K562 (cell line): ENCODE data around the gene CGA. TPM values are rescaled to one million over a fixed set of nuclear protein-coding genes. Genes with fewer than 3 reads are reported as not detected.

Source experiments
- ADNP ChIP-seq: fragments of 200-800 bp; sonication (Bioruptor generic); IDR thresholded peaks from 2 replicates; pipeline ENCODE4 v1.6.1; 2016; ENCODE audit warnings: missing genetic modification characterization, missing compliant biosample characterization
- ILF3 ChIP-seq: fragments of 450-650 bp; IDR thresholded peaks from 2 replicates; pipeline ENCODE4 v1.6.1; 2018; ENCODE audit warnings: antibody characterized with exemption, mild to moderate bottlenecking, moderate library complexity, borderline replicate concordance
- RAD21 ChIP-seq, 2 experiments: fragments of 250-450 bp in 1 of 2; fragments of 450-650 bp in 1 of 2; sonication (Bioruptor Pico) in 1 of 2; formaldehyde crosslinking in 1 of 2; IDR thresholded peaks in 1 of 2; conservative IDR thresholded peaks in 1 of 2; 2 replicates each; pipeline versions ENCODE4 v1.4.0 to v1.8.0; 2020 to 2022; ENCODE audit warnings: mild to moderate bottlenecking in 2 of 2, moderate library complexity in 1 of 2
- SMC3 ChIP-seq: conservative IDR thresholded peaks from 2 replicates; pipeline ENCODE4 v1.6.1; 2011; ENCODE audit warnings: low read depth, low read length, improper control_type of control experiment; ENCODE audit not compliant: insufficient read depth
- ZNF354B ChIP-seq: fragments of 250-450 bp; sonication (Bioruptor Pico); IDR thresholded peaks from 2 replicates; pipeline ENCODE4 v1.4.0; 2020
- polyA plus RNA-seq, 8 experiments: library from polyadenylated mRNA; depleted of rRNA in 4 of 8; stranded (reverse) in 5 of 8; unstranded in 3 of 8; fragments of >200 nt; fragmentation: Nextera tagmentation in 2 of 8; fragmentation: Illumina TruSeq in 1 of 8; extraction: Ambion mirVana in 2 of 8; extraction: Trizol in 1 of 8; gene quantifications; 2 replicates each; pipeline versions ENCODE4 v1.2.1 to v1.2.3, GENCODE V29; 2011 to 2014; ENCODE audit warnings: inconsistent platforms in 1 of 8, missing spikeins in 1 of 8
- total RNA-seq, 7 experiments: library from RNA; depleted of rRNA in 6 of 7; stranded (reverse); fragments of >200 nt in 6 of 7; fragmentation: Illumina TruSeq in 2 of 7; extraction: Trizol in 2 of 7; gene quantifications; 2 replicates each; pipeline versions ENCODE4 v1.2.1 to v1.2.3, GENCODE V29; 2011 to 2021; ENCODE audit warnings: low replicate concordance in 1 of 7
- TF ChIP-seq, protein P1 (sequence below), 3 experiments: IDR thresholded peaks in 2 of 3; conservative IDR thresholded peaks in 1 of 3; 2 replicates each; pipeline ENCODE4 v1.5.1; 2011 to 2012; ENCODE audit warnings: low read length in 3 of 3, mild to moderate bottlenecking in 3 of 3, control low read depth in 2 of 3, improper control_type of control experiment in 1 of 3, inconsistent platforms in 1 of 3, low read depth in 1 of 3, mixed read lengths in 1 of 3, moderate library complexity in 1 of 3; ENCODE audit not compliant: insufficient read depth in 2 of 3
- TF ChIP-seq, protein P2 (sequence below), 2 experiments: fragments of 450-650 bp; conservative IDR thresholded peaks; 2 replicates each; pipeline ENCODE4 v1.6.1; 2017; ENCODE audit warnings: mild to moderate bottlenecking in 2 of 2, moderate library complexity in 2 of 2
- TF ChIP-seq, protein P3 (sequence below): fragments of 450-650 bp; formaldehyde crosslinking; IDR thresholded peaks from 2 replicates; pipeline ENCODE4 v1.4.0; 2020; ENCODE audit warnings: mild to moderate bottlenecking, moderate library complexity
- TF ChIP-seq, protein P4 (sequence below): fragments of 250-450 bp; sonication (Bioruptor Pico); IDR thresholded peaks from 2 replicates; pipeline ENCODE4 v1.8.0; 2022; ENCODE audit warnings: inconsistent platforms

CGA gene
- total and polyA plus RNA-seq, 9 of the 15 experiments (the other 6 are each of a cell fraction or from before 2014, with no cell fraction given) = 0.13 to 0.24 TPM; not detected in 7

DNA sequence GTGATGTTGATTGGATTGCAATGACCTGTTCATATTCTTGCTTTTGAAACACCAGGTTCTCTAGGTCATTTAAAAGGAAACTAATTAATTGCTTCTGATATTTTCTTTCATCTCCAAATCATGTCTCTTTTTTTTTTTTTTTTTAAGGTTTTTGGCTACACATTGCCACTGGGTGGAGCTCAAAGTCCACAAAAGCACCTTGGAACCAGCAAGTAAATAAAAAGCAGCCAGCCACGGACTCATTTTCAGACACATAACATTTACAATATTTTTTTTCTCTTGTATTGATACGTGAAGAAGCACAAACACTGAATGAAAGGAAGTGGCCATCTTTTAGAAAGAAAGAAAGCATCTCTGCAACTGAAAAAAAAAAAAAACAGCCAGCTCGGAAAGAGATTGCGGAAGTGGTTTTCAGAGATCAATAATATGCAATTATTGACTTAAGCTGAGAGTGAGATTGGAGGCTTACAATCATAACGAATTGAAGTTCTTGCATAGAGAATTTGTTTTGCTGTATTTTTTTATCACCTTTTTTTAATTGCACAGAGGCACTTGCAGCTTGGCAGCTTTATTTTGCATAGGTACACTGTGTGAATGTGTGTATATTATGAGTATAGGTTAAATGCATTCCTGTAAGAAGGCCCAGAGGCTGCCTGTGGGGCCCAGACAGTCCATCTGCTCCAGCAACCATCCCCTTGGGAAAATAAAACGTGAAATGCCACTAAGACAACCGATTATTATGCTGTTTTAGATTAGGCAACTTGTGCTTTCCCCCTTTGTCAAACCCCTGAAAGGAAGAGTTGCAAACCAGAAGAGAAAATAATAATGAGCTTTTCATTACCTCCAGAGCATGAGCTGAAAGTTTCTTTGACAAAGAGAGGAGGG lies 28.2 kb downstream of the CGA start (continued):
- TF ChIP-seq, protein P1, sequence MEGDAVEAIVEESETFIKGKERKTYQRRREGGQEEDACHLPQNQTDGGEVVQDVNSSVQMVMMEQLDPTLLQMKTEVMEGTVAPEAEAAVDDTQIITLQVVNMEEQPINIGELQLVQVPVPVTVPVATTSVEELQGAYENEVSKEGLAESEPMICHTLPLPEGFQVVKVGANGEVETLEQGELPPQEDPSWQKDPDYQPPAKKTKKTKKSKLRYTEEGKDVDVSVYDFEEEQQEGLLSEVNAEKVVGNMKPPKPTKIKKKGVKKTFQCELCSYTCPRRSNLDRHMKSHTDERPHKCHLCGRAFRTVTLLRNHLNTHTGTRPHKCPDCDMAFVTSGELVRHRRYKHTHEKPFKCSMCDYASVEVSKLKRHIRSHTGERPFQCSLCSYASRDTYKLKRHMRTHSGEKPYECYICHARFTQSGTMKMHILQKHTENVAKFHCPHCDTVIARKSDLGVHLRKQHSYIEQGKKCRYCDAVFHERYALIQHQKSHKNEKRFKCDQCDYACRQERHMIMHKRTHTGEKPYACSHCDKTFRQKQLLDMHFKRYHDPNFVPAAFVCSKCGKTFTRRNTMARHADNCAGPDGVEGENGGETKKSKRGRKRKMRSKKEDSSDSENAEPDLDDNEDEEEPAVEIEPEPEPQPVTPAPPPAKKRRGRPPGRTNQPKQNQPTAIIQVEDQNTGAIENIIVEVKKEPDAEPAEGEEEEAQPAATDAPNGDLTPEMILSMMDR (IDR thresholded peaks at IDR 0.05 in 2 of 3, conservative IDR thresholded peaks at IDR 0.05 in 1 of 3; ENCODE audit: insufficient read depth in 2 of 3, low read depth in 1 of 3, low read length in 3 of 3) = peak; percentile 50 to 86 (median 57); a peak in 5 of 6 replicates
- TF ChIP-seq, protein P2, sequence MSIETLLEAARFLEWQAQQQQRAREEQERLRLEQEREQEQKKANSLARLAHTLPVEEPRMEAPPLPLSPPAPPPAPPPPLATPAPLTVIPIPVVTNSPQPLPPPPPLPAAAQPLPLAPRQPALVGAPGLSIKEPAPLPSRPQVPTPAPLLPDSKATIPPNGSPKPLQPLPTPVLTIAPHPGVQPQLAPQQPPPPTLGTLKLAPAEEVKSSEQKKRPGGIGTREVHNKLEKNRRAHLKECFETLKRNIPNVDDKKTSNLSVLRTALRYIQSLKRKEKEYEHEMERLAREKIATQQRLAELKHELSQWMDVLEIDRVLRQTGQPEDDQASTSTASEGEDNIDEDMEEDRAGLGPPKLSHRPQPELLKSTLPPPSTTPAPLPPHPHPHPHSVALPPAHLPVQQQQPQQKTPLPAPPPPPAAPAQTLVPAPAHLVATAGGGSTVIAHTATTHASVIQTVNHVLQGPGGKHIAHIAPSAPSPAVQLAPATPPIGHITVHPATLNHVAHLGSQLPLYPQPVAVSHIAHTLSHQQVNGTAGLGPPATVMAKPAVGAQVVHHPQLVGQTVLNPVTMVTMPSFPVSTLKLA (conservative IDR thresholded peaks at IDR 0.05) = no peak
- TF ChIP-seq ILF3 (no peak), RAD21 (CRISPR knock-in tag; conservative IDR thresholded peaks at IDR 0.05 in 1 of 2, IDR thresholded peaks at IDR 0.05 in 1 of 2) (peak; percentile 69 to 86), ZNF354B (CRISPR knock-in tag) (no peak), SMC3 (peak; percentile 68), ADNP (no peak)
- TF ChIP-seq, protein P3, sequence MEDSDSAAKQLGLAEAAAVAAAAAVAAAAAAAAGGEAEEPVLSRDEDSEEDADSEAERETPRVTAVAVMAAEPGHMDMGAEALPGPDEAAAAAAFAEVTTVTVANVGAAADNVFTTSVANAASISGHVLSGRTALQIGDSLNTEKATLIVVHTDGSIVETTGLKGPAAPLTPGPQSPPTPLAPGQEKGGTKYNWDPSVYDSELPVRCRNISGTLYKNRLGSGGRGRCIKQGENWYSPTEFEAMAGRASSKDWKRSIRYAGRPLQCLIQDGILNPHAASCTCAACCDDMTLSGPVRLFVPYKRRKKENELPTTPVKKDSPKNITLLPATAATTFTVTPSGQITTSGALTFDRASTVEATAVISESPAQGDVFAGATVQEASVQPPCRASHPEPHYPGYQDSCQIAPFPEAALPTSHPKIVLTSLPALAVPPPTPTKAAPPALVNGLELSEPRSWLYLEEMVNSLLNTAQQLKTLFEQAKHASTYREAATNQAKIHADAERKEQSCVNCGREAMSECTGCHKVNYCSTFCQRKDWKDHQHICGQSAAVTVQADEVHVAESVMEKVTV (CRISPR knock-in tag) = peak; percentile 77
- TF ChIP-seq, protein P4, sequence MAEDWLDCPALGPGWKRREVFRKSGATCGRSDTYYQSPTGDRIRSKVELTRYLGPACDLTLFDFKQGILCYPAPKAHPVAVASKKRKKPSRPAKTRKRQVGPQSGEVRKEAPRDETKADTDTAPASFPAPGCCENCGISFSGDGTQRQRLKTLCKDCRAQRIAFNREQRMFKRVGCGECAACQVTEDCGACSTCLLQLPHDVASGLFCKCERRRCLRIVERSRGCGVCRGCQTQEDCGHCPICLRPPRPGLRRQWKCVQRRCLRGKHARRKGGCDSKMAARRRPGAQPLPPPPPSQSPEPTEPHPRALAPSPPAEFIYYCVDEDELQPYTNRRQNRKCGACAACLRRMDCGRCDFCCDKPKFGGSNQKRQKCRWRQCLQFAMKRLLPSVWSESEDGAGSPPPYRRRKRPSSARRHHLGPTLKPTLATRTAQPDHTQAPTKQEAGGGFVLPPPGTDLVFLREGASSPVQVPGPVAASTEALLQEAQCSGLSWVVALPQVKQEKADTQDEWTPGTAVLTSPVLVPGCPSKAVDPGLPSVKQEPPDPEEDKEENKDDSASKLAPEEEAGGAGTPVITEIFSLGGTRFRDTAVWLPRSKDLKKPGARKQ (CRISPR knock-in tag) = 0 out of 2 replicates have a peak, but pooled peaks have one; percentile 30
